T-helper 2 cell treated with Interferon-gamma antibody and Interleukin-4, amounts not matched to agents 100 ng/mL and 5 ng/mL, for 36 hours (primary cell): ENCODE data around the gene SPR. TPM values are rescaled to one million over a fixed set of nuclear protein-coding genes. Genes with fewer than 3 reads are reported as not detected.

Experiments
- intact Hi-C: fragments of 100-400 bp; cut with micrococcal nuclease; formaldehyde crosslinking; loops from one replicate; pipeline ENCODE4 v1.15.1; 2023
- total RNA-seq: library from RNA; stranded (reverse); gene quantifications from 2 replicates; pipeline ENCODE4 v1.2.3, GENCODE V29; 2022

SPR gene
- total RNA-seq, 1 donor from 2014 or later: 0.98 TPM

GRCh38 chr2:72915320-72915906 lies 28.2 kb downstream of the SPR start:
- intact Hi-C loops: loop anchor here (5.0 kb wide), 1 partner anchor 768 kb away; the partner anchor contains the start of gene CYP26B1

GRCh38 chr2:72915907-72916742 lies 28.9 kb downstream of the SPR start:
- intact Hi-C loops: loop anchor here (5.0 kb wide), 1 partner anchor 769 kb away; the partner anchor contains the start of gene CYP26B1

- intact Hi-C loops: loop anchor here (5.0 kb wide), 1 partner anchor 769 kb away; the partner anchor contains the start of gene CYP26B1
Measured at GRCh38 chr2:72916743-72917137, 29.5 kb downstream of the SPR start.

GRCh38 chr2:72917138-72917876 lies 30.1 kb downstream of the SPR start, which contains the start of gene EMX1:
Gene EMX1 (plus strand): TSS chr2:72917519. CDS start chr2:72917853, 334 bp downstream.
- intact Hi-C loops: loop anchor here (5.0 kb wide), 1 partner anchor 770 kb away; the partner anchor contains the start of gene CYP26B1

GRCh38 chr2:72917877-72918553 lies 30.8 kb downstream of the SPR start:
- intact Hi-C loops: loop anchor here (5.0 kb wide), 1 partner anchor 771 kb away; the partner anchor contains the start of gene CYP26B1

- intact Hi-C loops: loop anchor here (5.0 kb wide), 1 partner anchor 772 kb away; the partner anchor contains the start of gene CYP26B1
Measured at GRCh38 chr2:72919414-72920317, 32.5 kb downstream of the SPR start.

GRCh38 chr2:72920318-72921087 lies 33.3 kb downstream of the SPR start:
- intact Hi-C loops: no loop called here

GRCh38 chr2:72921088-72921851 lies 34.1 kb downstream of the SPR start:
- intact Hi-C loops: no loop called here

GRCh38 chr2:72921853-72922252 lies 34.6 kb downstream of the SPR start:
- intact Hi-C loops: no loop called here

GRCh38 chr2:72923833-72924352 lies 36.7 kb downstream of the SPR start:
- intact Hi-C loops: no loop called here

GRCh38 chr2:72924353-72925240 lies 37.4 kb downstream of the SPR start:
- intact Hi-C loops: no loop called here

GRCh38 chr2:72925328-72925943 lies 38.2 kb downstream of the SPR start:
- intact Hi-C loops: no loop called here

GRCh38 chr2:72926368-72926767 lies 39.2 kb downstream of the SPR start:
- intact Hi-C loops: no loop called here

GRCh38 chr2:72926811-72927465 lies 39.7 kb downstream of the SPR start:
- intact Hi-C loops: no loop called here

- intact Hi-C loops: no loop called here
Measured at GRCh38 chr2:72927619-72928550, 40.7 kb downstream of the SPR start.
